Natural killer cell (primary cell): ENCODE results near the gene MAGEB17. TPM values are rescaled to one million over a fixed set of nuclear protein-coding genes. Genes with fewer than 3 reads are reported as not detected.

Experiments used
- ATAC-seq, 3 donors: fragments of 150-1000 bp in 2 of 3; fragments of 200-7000 bp in 1 of 3; cut with Tn5 transposase; 1 replicate in 1 of 3; 2 replicates in 2 of 3; pipeline ENCODE4 v1.10.0; 2021; ENCODE audit warnings: mild to moderate bottlenecking in 2 of 3, moderate library complexity in 2 of 3
- DNase-seq, 2 donors: peaks; one replicate each; pipeline versions ENCODE4 v3.0.0 to v3.0.0-alpha.2; 2013 to 2021; ENCODE audit warnings: mixed read lengths in 1 of 2
- H3K27ac ChIP-seq: one replicate; pipeline ENCODE4 v1.5.1; 2013; ENCODE audit warnings: mild to moderate bottlenecking, low read length
- H3K27me3 ChIP-seq: one replicate; pipeline ENCODE4 v1.6.1; 2013; ENCODE audit warnings: low read length; ENCODE audit not compliant: control insufficient read depth, insufficient read depth
- H3K36me3 ChIP-seq: one replicate; pipeline ENCODE4 v1.6.1; 2013; ENCODE audit warnings: low read length; ENCODE audit not compliant: control insufficient read depth, insufficient read depth
- H3K4me1 ChIP-seq: one replicate; pipeline ENCODE4 v1.6.1; 2013; ENCODE audit warnings: low read length; ENCODE audit not compliant: control insufficient read depth, insufficient read depth
- H3K4me3 ChIP-seq: one replicate; pipeline ENCODE4 v1.5.1; 2013; ENCODE audit warnings: low read length
- H3K9me3 ChIP-seq: one replicate; pipeline ENCODE4 v1.6.1; 2013; ENCODE audit warnings: low read length; ENCODE audit not compliant: control insufficient read depth, insufficient read depth
- H3K27ac Mint-ChIP-seq, 2 donors: one replicate each; pipeline ENCODE4 v1.8.0; 2022; ENCODE audit warnings: mild to moderate bottlenecking in 2 of 2, mixed read lengths in 2 of 2, moderate library complexity in 1 of 2
- H3K27me3 Mint-ChIP-seq, 2 donors: one replicate each; pipeline ENCODE4 v1.8.0; 2022; ENCODE audit warnings: low read depth in 2 of 2, mixed read lengths in 2 of 2
- H3K36me3 Mint-ChIP-seq: one replicate; pipeline ENCODE4 v1.8.0; 2022; ENCODE audit warnings: mixed read lengths
- H3K4me1 Mint-ChIP-seq, 2 donors: one replicate each; pipeline ENCODE4 v1.8.0; 2022; ENCODE audit warnings: mixed read lengths in 2 of 2
- H3K4me3 Mint-ChIP-seq: one replicate; pipeline ENCODE4 v1.8.0; 2022; ENCODE audit warnings: mild to moderate bottlenecking, moderate library complexity, mixed read lengths
- H3K9me3 Mint-ChIP-seq, 2 donors: one replicate each; pipeline ENCODE4 v1.8.0; 2022; ENCODE audit warnings: mixed read lengths in 2 of 2
- WGBS: methylation state at CpG from one replicate; pipeline ENCODE4 v1.1.7; 2013; ENCODE audit warnings: missing lambda C conversion rate; ENCODE audit not compliant: insufficient coverage; 5-methylcytosine and 5-hydroxymethylcytosine counted together
- intact Hi-C: fragments of 100-400 bp; cut with micrococcal nuclease; formaldehyde crosslinking; loops from one replicate; pipeline ENCODE4 v1.14.2; 2022
- total RNA-seq, 4 donors: library from RNA; stranded (reverse); fragments of 120-200 nt in 1 of 4; gene quantifications; one replicate each; pipeline versions ENCODE4 v1.2.3 to v1.2.4, GENCODE V29; 2013 to 2022
- TF ChIP-seq, protein P1 (sequence below): fragments of 200-600 bp; IDR thresholded peaks from one replicate; pipeline ENCODE4 v1.8.0; 2022; ENCODE audit warnings: antibody characterized with exemption

The MAGEB17 gene
- total RNA-seq, 3 donors from 2014 or later (not counting 1 experiment from before 2014, with no cell fraction given) = not detected

DNA sequence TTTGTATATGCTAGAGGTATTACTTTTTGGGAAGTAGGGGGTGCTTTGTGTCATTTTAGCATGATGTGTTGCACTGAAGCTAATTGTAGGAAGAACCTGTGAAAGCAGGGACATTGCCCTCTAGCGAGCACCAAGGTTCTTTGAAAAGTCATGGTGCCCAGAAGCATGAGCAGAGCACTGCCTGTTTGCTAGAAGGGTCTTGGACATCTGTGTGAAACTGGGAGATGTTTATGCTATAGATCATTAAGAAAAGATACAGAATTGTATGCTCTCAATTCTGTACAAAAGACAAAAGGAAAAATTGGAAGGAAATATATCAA, 29.2 kb upstream of the MAGEB17 start:
- intact Hi-C loops = no loop called here
- TF ChIP-seq, protein P1, sequence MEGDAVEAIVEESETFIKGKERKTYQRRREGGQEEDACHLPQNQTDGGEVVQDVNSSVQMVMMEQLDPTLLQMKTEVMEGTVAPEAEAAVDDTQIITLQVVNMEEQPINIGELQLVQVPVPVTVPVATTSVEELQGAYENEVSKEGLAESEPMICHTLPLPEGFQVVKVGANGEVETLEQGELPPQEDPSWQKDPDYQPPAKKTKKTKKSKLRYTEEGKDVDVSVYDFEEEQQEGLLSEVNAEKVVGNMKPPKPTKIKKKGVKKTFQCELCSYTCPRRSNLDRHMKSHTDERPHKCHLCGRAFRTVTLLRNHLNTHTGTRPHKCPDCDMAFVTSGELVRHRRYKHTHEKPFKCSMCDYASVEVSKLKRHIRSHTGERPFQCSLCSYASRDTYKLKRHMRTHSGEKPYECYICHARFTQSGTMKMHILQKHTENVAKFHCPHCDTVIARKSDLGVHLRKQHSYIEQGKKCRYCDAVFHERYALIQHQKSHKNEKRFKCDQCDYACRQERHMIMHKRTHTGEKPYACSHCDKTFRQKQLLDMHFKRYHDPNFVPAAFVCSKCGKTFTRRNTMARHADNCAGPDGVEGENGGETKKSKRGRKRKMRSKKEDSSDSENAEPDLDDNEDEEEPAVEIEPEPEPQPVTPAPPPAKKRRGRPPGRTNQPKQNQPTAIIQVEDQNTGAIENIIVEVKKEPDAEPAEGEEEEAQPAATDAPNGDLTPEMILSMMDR = no peak
- whole genome bisulfite sequencing = 58% methylated on average over 1 of the region's 1 CpG
- Histone ChIP-seq H3K4me3 (no peak overlapping the region), H3K36me3 (no peaks in the 10 kb centered on the region), H3K27me3 (no peaks in the 10 kb centered on the region), H3K27ac (no peak overlapping the region), H3K4me1 (peaks cover 7% of the 10 kb centered on the region), H3K9me3 (no peaks in the 10 kb centered on the region)
- ATAC-seq (no peak), DNase-seq (peak in 1 of 2 donors; percentile 7)
- no peaks in the 10 kb centered on the region for H3K9me3 Mint-ChIP-seq
- no peak overlapping the region for H3K4me3 Mint-ChIP-seq
- no peak overlapping the region for H3K27ac Mint-ChIP-seq
- peaks cover 6 to 46% of the 10 kb centered on the region in 2 donors for H3K27me3 Mint-ChIP-seq
- no peaks in the 10 kb centered on the region for H3K4me1 Mint-ChIP-seq
- H3K36me3 Mint-ChIP-seq = no peaks in the 10 kb centered on the region

DNA sequence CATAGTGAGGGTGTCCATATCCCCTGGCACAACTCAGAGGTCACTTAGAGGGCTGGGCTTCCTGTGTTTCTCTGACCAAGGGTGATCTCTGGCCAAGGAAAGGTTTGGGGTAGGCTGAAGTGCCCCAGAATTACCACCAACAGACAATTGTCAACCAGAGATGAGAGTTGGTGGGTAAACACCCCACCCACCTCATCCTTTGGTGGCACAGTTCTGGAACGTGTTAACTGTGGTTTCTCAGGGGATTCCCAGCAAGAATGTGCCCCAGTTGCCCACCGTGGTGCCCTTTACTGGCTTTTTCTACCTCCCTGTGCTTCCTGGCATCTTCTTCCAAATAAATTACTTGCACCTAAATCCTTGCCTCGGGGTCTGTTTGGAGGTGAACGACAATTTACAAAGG, 26.8 kb upstream of the MAGEB17 start:
- no peak overlapping the region for H3K4me3 Mint-ChIP-seq
- H3K4me1 Mint-ChIP-seq = no peaks in the 10 kb centered on the region
- peaks cover 7% of the 10 kb centered on the region for H3K4me1 ChIP-seq
- TF ChIP-seq, protein P1 = no peak
- 41% methylated on average over 4 of the region's 4 CpGs for WGBS
- no peaks in the 10 kb centered on the region for H3K9me3 ChIP-seq
- H3K27ac Mint-ChIP-seq = no peak overlapping the region
- no peak overlapping the region for H3K27ac ChIP-seq
- no peaks in the 10 kb centered on the region for H3K9me3 Mint-ChIP-seq
- intact Hi-C loops = no loop called here
- no peaks in the 10 kb centered on the region for H3K27me3 ChIP-seq
- no peak overlapping the region for H3K4me3 ChIP-seq
- no peaks in the 10 kb centered on the region for H3K36me3 ChIP-seq
- no peak for DNase-seq
- peaks cover 8 to 43% of the 10 kb centered on the region in 2 donors for H3K27me3 Mint-ChIP-seq
- ATAC-seq = peak in 1 of 3 donors; percentile 70
- H3K36me3 Mint-ChIP-seq = no peaks in the 10 kb centered on the region

DNA sequence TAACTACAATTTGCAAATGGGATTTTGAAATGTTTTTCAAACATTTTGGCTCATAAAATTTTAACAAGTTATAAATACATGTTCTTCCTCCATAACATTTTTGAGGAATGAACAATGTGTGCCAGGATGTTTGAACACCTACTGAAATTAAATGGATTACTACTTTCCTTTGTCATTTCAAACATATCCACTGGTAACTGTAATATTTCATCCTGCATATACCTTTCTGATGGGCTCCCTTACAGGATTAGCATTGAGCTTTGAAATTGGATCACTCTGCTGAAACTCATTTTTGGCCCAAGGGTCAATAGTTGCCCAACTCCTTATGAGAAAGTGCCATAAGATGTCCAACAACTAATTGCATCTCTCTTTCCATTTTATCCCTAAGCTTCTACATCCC, 26.3 kb upstream of the MAGEB17 start:
- H3K4me1 Mint-ChIP-seq = no peaks in the 10 kb centered on the region
- Histone ChIP-seq H3K9me3 (no peaks in the 10 kb centered on the region), H3K4me1 (peaks cover 7% of the 10 kb centered on the region), H3K27me3 (no peaks in the 10 kb centered on the region), H3K4me3 (no peak overlapping the region), H3K27ac (no peak overlapping the region), H3K36me3 (no peaks in the 10 kb centered on the region)
- no peak for DNase-seq
- ATAC-seq = no peak
- H3K9me3 Mint-ChIP-seq = no peaks in the 10 kb centered on the region
- H3K36me3 Mint-ChIP-seq = no peaks in the 10 kb centered on the region
- H3K27me3 Mint-ChIP-seq = peaks cover 11 to 40% of the 10 kb centered on the region in 2 donors
- intact Hi-C loops = no loop called here
- H3K27ac Mint-ChIP-seq = no peak overlapping the region
- TF ChIP-seq, protein P1 = no peak
- no peak overlapping the region for H3K4me3 Mint-ChIP-seq

DNA sequence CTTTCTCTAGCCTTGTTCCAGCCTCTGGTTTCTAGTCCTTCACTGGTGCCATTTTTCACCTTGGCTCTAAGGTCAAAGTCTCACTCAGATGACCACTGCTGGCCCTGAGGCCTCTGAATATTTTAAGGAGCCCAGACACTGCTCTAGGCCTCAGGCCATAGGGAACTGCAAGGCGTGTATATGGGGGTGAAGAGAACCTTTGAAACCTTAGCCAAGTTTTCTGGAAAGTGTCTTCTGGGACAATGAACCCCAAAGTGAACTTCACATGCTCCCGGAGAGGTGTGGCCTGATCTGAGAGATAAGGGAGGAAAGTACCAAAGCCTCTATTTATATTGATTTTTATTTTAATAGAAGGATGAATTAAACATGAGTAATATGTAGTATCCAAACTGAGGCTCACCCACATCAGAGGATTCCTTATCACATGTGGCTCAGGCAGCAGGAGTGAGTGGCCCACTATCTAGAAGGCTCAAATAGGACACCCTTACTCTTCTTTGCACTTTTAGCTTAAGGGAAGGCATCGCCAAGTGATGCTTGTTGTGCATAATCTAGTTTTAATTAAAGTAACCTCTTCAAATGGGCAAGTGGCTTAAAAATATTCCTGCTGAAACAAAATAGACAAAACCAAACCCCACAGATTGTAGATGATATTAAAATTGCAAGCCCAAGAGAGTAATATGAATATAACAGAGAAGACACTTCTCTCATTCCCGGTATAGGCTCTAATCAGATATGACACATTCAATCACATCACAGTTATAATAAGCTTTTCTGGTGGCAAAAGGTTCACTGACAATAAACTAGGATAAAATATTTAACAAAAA, 25.6 kb upstream of the MAGEB17 start:
- Histone ChIP-seq H3K27me3 (no peaks in the 10 kb centered on the region), H3K4me3 (no peak overlapping the region), H3K36me3 (no peaks in the 10 kb centered on the region), H3K27ac (no peak overlapping the region), H3K4me1 (peaks cover 7% of the 10 kb centered on the region), H3K9me3 (no peaks in the 10 kb centered on the region)
- Mint-ChIP-seq H3K36me3 (no peaks in the 10 kb centered on the region), H3K27ac (no peak overlapping the region), H3K9me3 (no peaks in the 10 kb centered on the region), H3K27me3 (peaks cover 11 to 34% of the 10 kb centered on the region in 2 donors), H3K4me3 (no peak overlapping the region), H3K4me1 (no peaks in the 10 kb centered on the region)
- TF ChIP-seq, protein P1 = no peak
- WGBS = 88% methylated on average over 1 of the region's 4 CpGs
- intact Hi-C loops = no loop called here
- ATAC-seq (no peak), DNase-seq (no peak)
